Endodermal cell (in vitro differentiated cells): Measurements from ENCODE around the gene LIMS2. TPM values are rescaled to one million over a fixed set of nuclear protein-coding genes. Genes with fewer than 3 reads are reported as not detected.

ENCODE experiments used
- DNase-seq: peaks from one replicate; pipeline ENCODE4 v3.0.0-alpha.2; 2017
- H3K27ac ChIP-seq: 2 replicates; pipeline ENCODE4 v1.5.1; 2013; ENCODE audit warnings: mild to moderate bottlenecking, low read depth, low read length, moderate library complexity
- H3K27me3 ChIP-seq: 2 replicates; pipeline ENCODE4 v1.6.1; 2013; ENCODE audit warnings: mild to moderate bottlenecking, low read length, moderate library complexity; ENCODE audit not compliant: insufficient read depth, control insufficient read depth, poor library complexity, severe bottlenecking
- H3K36me3 ChIP-seq: 2 replicates; pipeline ENCODE4 v1.7.0; 2013; ENCODE audit warnings: mild to moderate bottlenecking, low read length, moderate library complexity; ENCODE audit not compliant: control insufficient read depth, insufficient read depth
- H3K4me1 ChIP-seq: one replicate; pipeline ENCODE4 v1.7.0; 2013; ENCODE audit warnings: low read length; ENCODE audit not compliant: control insufficient read depth, insufficient read depth
- H3K4me3 ChIP-seq: 2 replicates; pipeline ENCODE4 v1.5.1; 2013; ENCODE audit warnings: mild to moderate bottlenecking, low read length, moderate library complexity
- H3K9ac ChIP-seq: 2 replicates; pipeline ENCODE4 v1.6.1; 2013; ENCODE audit warnings: mild to moderate bottlenecking, low read length, moderate library complexity; ENCODE audit not compliant: poor library complexity, severe bottlenecking; ENCODE audit errors: extremely low read depth
- H3K9me3 ChIP-seq: 2 replicates; pipeline ENCODE4 v1.6.1; 2013; ENCODE audit warnings: mild to moderate bottlenecking, low read length, moderate library complexity; ENCODE audit not compliant: control insufficient read depth
- H3K27ac Mint-ChIP-seq: 2 replicates; pipeline ENCODE4 v1.8.0; 2020; ENCODE audit warnings: mixed read lengths
- H3K27me3 Mint-ChIP-seq: 2 replicates; pipeline ENCODE4 v1.8.0; 2021; ENCODE audit warnings: mild to moderate bottlenecking, mixed read lengths; ENCODE audit not compliant: insufficient read depth
- H3K36me3 Mint-ChIP-seq: 2 replicates; pipeline ENCODE4 v1.8.0; 2020; ENCODE audit warnings: low read depth, mixed read lengths
- H3K4me1 Mint-ChIP-seq: 2 replicates; pipeline ENCODE4 v1.8.0; 2020; ENCODE audit warnings: mixed read lengths
- H3K4me3 Mint-ChIP-seq: 2 replicates; pipeline ENCODE4 v1.8.0; 2020; ENCODE audit warnings: mild to moderate bottlenecking, moderate library complexity, mixed read lengths
- H3K9me3 Mint-ChIP-seq: 2 replicates; pipeline ENCODE4 v1.8.0; 2020; ENCODE audit warnings: mild to moderate bottlenecking, mixed read lengths
- CTCF ChIP-seq: fragments of 200-600 bp; sonication (generic); conservative IDR thresholded peaks from 2 replicates; pipeline ENCODE4 v1.5.0; 2021; ENCODE audit warnings: antibody characterized with exemption, mild to moderate bottlenecking
- whole genome bisulfite sequencing, 2 experiments: methylation state at CpG; one replicate each; pipeline versions ENCODE4 v1.1.5 to v1.1.7; 2013; ENCODE audit warnings: missing lambda C conversion rate in 2 of 2, mixed read lengths in 1 of 2; ENCODE audit not compliant: insufficient coverage in 1 of 2, insufficient read length in 1 of 2; 5-methylcytosine and 5-hydroxymethylcytosine counted together
- total RNA-seq, 2 donors: library from RNA; stranded (reverse); fragmentation: NEBNext Ultra II Directional in 1 of 2; extraction: Animal tissue kit (Norgen Biotek cat#: 25700) in 1 of 2; gene quantifications; 2 replicates in 1 of 2; 3 replicates in 1 of 2; pipeline ENCODE4 v1.2.1, GENCODE V29; 2021

Gene LIMS2
- total RNA-seq, 2 donors from 2014 or later: 3.9 to 9.8 TPM

DNA sequence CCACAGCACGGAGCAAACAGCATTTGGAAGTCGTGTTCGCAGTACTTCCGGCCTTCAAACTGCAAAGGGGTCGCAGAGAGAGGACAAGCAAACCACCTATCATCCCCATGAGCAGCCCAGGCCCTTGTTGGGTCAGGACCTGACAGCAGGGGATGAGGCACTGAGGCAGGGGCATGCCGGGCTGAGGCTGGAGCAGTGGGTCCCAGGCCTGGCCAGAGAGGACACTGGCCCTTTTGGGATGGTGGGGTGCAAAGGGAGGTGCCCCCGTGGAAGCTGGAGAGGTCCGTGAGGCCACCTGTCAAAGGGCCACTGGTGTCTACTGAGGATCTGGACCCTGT, 20.5 kb downstream of the LIMS2 start:
- no peak overlapping the region for H3K4me3 ChIP-seq
- no peaks in the 10 kb centered on the region for H3K9me3 ChIP-seq
- no peaks in the 10 kb centered on the region for H3K4me1 ChIP-seq
- H3K27ac ChIP-seq: no peak overlapping the region
- H3K9me3 Mint-ChIP-seq: no peaks in the 10 kb centered on the region
- peaks cover 3% of the 10 kb centered on the region for H3K27me3 Mint-ChIP-seq
- no peak overlapping the region for H3K27ac Mint-ChIP-seq
- H3K36me3 Mint-ChIP-seq: no peaks in the 10 kb centered on the region
- no peak overlapping the region for H3K9ac ChIP-seq
- no peak for DNase-seq
- no peak overlapping the region for H3K4me3 Mint-ChIP-seq
- no peak for TF ChIP-seq CTCF
- H3K27me3 ChIP-seq: no peaks in the 10 kb centered on the region
- H3K4me1 Mint-ChIP-seq: peaks cover 7% of the 10 kb centered on the region
- no peaks in the 10 kb centered on the region for H3K36me3 ChIP-seq
- 96 to 97% methylated on average over 7 to 8 of the region's 8 CpGs for WGBS, 2 experiments

DNA sequence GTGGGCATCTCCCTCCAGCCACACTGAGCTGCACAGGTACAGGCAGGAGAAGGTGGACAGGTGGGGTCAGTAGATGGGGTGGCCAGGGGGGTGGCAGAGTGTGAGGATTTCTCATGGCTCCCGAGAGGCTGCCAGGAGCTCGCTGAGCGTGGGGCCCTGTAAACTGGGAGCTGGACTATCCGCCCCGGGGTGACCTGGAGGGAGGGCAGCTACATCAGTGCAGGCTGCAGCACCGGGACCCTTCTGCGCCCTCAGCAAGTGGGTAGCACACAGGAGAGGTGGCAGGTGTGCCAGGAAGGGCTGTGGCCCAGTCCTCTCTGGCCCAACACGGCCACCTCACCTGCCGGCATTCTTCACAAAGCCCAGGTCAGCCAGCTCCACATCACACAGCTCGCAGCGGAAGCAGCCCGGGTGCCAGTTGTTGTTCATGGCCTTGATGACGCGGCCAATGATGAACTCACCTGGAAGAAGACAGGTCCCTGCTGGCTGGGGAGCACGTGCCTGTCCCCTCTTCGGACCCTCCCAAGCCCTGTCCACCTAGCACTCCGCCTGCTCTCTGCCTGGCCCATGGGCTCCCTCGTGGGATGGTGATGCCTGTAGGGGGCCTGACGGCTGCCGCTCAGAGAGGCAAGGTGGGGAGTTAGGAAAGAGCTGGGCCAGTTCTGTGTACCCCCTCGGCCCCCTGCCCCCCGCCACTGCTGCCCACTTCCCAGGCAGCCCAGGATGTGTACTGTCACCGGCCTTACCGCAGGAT, 21.1 kb downstream of the LIMS2 start:
- H3K36me3 ChIP-seq: no peaks in the 10 kb centered on the region
- Mint-ChIP-seq H3K27me3 (peaks cover 5% of the 10 kb centered on the region), H3K27ac (no peak overlapping the region), H3K9me3 (no peaks in the 10 kb centered on the region), H3K4me1 (peaks cover 10% of the 10 kb centered on the region), H3K36me3 (no peaks in the 10 kb centered on the region), H3K4me3 (no peak overlapping the region)
- no peak overlapping the region for H3K27ac ChIP-seq
- H3K27me3 ChIP-seq: no peaks in the 10 kb centered on the region
- no peak for TF ChIP-seq CTCF
- no peaks in the 10 kb centered on the region for H3K9me3 ChIP-seq
- no peak overlapping the region for H3K9ac ChIP-seq
- no peak overlapping the region for H3K4me3 ChIP-seq
- no peak for DNase-seq
- no peaks in the 10 kb centered on the region for H3K4me1 ChIP-seq
- 93 to 94% methylated on average over 13 to 24 of the region's 24 CpGs for WGBS, 2 experiments

- no peaks in the 10 kb centered on the region for H3K4me1 ChIP-seq
- Mint-ChIP-seq H3K4me3 (no peak overlapping the region), H3K9me3 (no peaks in the 10 kb centered on the region), H3K4me1 (peaks cover 10% of the 10 kb centered on the region), H3K27ac (no peak overlapping the region), H3K27me3 (peaks cover 5% of the 10 kb centered on the region), H3K36me3 (no peaks in the 10 kb centered on the region)
- no peak overlapping the region for H3K9ac ChIP-seq
- no peak overlapping the region for H3K27ac ChIP-seq
- no peaks in the 10 kb centered on the region for H3K27me3 ChIP-seq
- no peak for TF ChIP-seq CTCF
- no peaks in the 10 kb centered on the region for H3K36me3 ChIP-seq
- H3K4me3 ChIP-seq: no peak overlapping the region
- WGBS, 2 experiments: 89% methylated on average over 15 to 16 of the region's 16 CpGs
- no peak for DNase-seq
- H3K9me3 ChIP-seq: no peaks in the 10 kb centered on the region
Measured at GRCh38 chr2:127653421-127654083, 21.8 kb downstream of the LIMS2 start.
